HG03354 (cell line): ENCODE measurements around the gene HNRNPF.
"Not testable (repeated sequence)": the region's sequence is repeated elsewhere in the genome, so short reads cannot be mapped to it uniquely, and the experiment has no call there.

Experiments used
- ATAC-seq: cut with Tn5 transposase; IDR thresholded peaks from one replicate; pipeline ENCODE4 v1.9.1; 2021; ENCODE audit warnings: mild to moderate bottlenecking; ENCODE audit not compliant: unreplicated experiment, poor library complexity, severe bottlenecking

The HNRNPF gene, protein sequence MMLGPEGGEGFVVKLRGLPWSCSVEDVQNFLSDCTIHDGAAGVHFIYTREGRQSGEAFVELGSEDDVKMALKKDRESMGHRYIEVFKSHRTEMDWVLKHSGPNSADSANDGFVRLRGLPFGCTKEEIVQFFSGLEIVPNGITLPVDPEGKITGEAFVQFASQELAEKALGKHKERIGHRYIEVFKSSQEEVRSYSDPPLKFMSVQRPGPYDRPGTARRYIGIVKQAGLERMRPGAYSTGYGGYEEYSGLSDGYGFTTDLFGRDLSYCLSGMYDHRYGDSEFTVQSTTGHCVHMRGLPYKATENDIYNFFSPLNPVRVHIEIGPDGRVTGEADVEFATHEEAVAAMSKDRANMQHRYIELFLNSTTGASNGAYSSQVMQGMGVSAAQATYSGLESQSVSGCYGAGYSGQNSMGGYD

DNA sequence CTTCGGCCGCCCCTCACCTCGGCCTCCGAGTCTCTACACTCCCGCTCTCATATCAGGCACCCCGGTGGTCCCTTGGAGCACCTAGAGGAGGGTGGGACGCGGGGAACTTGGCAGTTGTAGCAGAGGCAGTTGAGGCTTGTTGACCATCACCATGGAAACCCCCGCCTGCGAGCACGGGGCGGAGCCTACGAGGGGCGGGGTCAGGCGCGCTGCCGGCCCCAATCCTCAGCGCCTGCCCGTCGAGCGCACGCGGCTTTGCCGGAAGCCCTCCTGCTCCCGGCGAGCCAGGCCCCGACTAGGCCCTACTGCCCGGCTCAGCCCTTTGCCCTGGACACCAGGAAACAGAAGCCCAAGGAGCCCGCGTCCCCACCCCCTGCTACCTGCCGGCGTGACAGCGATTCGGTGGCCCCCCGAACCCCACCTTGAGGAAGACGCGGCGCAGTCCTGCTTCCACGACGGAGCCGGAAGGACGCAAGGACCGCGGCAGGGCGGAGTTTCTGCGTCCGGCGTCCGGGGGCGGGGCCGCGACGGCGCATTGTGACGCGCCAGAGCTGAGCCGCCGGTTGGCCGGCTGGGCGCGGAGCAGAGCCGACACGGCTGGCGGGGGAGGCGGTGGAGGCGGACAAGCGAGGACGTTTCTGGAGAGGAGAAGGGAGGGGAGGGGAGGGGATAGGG lies at the start of gene HNRNPF:
Gene HNRNPF, minus strand, starts transcription at position 477 of the 675 bp plus-strand sequence. CDS start 21,302 bp downstream, outside the sequence.
- peak; percentile 70 for ATAC-seq

DNA sequence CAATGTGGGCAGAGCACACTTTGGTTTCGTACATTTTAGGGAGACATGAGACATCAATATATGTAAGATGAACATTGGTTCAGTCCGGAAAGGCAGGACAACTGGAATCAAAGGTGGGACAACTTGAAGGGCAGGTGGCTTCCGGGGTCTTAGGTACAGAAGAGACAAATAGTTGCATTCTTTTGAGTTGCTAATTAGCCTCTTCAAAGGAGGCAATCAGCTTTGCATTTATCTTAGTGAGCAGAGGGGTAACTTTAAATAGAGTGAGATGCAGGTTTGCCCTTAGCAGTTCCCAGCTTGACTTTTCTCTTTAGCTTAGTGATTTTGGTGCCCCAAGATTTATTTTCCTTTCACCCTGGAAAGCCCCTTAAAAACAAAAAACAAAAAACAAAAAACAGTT lies 49.2 kb upstream of the HNRNPF start:
- no peak for ATAC-seq

- ATAC-seq: not testable (repeated sequence)
Measured at GRCh38 chr10:43456561-43456960, 47.6 kb upstream of the HNRNPF start.

DNA sequence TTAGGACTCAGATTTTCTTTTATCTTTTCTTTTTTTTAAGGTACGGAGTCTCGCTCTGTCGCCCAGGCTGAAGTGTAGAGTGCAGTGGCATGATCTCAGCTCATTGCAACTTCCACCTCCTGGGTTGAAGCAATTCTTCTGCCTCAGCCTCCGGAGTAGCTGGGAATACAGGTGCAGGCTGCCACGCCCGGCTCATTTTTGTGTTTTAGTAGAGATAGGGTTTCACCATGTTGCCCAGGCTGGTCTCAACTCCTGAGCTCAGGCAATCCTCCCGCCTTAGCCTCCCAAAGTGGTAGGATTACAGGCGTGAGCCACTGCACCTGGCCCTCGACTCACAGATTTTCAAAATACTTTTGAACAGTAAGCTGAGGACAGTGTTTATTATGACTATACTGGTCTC lies 45.0 kb upstream of the HNRNPF start:
- not testable (repeated sequence) for ATAC-seq

GRCh38 chr10:43453266-43453831 lies 44.4 kb upstream of the HNRNPF start:
- peak; percentile 29 for ATAC-seq

- ATAC-seq: no peak
Measured at GRCh38 chr10:43452356-43452914, 43.4 kb upstream of the HNRNPF start.

GRCh38 chr10:43448742-43449141 lies 39.8 kb upstream of the HNRNPF start:
- ATAC-seq: no peak

- ATAC-seq: not testable (repeated sequence)
Measured at GRCh38 chr10:43446219-43447017, 37.4 kb upstream of the HNRNPF start.

DNA sequence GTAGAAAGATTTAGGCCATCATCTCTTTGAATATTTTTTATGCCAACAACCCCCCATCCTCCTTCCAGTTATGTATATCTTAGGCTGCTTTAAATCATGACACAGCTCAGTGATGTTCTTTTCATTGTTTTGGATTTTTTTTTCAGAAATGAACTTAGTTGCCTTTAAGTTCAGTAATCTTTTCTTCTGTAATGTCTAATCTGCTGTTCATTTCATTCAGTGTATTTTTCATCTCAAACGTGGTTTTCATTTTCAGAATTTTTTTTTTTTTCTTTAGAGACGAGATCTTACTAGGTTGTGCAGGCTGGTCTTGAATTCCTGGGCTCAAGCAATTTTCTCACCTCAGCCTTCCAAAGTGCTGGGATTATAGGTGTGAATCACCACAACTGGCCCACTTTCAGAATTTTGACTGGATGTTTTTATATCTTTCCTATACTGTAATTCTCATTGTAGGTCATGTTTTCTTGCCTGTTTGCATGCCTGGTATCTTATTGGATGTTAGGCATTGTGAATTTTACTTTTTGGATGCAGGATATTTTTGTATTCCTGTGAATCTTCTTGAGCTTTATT lies 36.0 kb upstream of the HNRNPF start:
- no peak for ATAC-seq

DNA sequence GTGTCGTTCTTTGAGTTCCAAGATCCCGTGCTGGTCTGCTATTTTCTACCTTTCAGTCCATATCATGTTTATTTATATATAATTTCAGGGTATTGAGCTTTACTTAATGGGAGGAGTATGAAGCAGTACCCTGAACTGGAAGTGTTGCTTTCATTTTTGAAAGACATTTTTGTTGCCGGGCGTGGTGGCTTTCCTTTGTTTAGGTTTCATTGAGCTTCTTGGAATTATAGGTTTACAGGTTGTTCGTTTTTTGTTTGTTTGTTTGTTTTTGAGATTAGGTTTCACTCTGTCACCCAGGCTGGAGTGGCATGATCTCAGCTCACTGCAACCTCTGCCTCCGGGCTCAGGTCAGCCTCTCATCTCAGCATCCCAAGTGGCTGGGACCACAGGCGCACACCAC lies 35.3 kb upstream of the HNRNPF start:
- no peak for ATAC-seq

DNA sequence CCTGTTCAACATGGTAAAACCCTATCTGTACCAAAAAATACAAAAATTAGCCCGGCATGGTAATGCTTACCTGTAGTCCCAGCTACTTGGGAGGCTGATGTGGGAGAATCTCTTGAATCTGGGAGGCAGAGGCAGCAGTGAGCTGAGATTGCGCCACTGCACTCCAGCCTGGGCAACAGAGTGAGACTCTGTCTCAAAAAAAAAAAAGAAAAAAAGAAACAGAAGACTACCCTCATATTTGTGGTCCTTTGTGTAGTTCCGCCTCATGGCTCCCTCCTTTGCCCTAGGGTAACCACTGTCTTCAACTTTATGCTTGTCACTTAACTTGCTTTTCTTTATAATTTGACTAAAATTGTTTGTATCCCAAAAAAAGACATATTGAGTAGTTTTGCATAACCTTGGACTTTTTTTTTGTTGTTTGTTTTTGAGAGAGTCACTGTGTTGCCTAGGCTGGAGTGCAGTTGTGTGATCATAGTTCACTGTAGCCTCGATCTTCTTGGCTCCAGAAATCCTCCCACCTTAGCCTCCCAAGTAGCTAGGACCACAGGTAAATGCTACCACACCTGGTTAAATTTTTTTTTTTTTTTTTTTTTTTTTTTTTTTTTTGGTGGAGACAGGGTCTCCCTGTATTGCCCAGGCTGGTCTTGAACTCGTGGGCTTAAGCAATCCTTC lies 31.6 kb upstream of the HNRNPF start:
- ATAC-seq: no peak

DNA sequence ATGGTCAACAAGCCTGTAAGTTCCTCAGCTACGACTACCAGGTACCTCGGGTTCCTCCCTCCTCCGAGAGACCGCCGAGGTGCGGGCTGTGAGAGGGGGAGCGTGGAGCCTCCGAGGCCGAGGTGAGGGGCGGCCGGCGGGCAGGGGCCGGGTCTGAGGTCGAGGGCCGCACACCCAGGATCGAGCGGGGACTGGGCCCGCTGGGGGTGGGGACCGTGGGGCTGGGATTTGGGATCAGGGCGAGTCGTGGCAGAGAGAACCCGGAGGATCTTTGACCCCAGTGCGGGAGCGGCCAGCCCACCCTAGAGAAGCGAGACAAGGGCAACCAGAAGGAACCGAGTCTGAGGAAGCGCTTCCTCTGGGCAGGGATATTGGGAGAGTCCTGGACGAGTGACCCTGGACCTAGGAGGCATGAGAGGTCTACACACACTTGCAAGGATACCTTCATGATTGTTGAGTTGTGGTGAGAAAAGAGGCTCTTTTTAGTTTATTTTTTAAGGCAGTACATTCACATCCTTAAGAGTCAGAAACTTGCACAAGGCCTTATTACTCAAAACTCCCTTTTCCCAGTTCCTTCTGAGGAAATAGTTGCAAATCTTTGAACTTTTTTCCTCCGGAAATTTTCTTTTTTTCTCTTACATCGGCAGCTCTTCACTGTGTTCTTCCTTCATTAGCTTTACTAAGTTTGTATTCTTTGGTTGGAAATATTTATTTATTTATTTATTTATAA lies 28.3 kb upstream of the HNRNPF start:
- ATAC-seq: no peak

DNA sequence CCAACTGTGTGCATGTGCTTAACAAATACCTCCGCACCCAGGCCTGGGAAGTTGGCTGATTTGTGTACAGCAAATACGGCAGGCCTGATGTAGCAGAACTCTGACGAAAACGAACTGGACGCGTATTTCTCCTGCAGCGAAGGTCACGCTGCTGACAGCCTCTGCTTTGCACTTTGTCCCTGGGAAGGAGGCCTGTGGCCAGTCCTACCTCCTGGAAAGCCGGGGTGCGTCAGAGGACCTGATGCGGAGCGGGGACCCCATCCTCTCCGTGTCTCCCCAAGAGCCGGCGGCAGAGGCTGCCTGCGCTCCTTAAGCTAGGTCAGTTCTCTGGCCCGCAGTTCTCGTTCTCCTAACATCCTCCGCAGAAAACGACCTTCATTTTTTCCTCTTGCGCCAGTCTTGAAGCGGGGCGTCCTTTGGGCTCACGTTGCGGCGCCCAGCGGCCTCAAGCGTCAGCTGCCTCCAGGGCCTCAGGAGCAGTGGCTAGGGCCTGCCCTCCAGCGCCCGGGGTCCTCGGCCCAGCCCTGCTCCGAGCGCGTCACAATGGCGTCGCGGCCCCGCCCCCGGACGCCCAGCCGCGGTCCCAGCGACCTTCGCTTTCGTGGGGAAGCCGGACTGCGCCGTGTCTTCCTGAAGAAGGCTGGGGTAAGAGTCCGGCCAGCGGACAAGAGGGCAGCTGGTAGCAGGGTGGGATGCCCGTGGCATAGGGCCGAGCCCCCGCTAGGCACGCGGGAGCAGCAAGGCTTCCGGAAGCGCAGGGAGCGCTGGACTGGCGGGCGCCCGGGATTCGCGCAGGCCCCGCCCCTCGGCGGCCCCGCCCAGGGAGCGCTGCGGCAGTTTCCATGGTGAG lies 27.5 kb upstream of the HNRNPF start, which contains the start of gene ZNF487:
Gene ZNF487, plus strand, starts transcription at position 821 of the 850 bp plus-strand sequence. CDS start 38,703 bp downstream, outside the sequence.
- ATAC-seq: peak; percentile 94

DNA sequence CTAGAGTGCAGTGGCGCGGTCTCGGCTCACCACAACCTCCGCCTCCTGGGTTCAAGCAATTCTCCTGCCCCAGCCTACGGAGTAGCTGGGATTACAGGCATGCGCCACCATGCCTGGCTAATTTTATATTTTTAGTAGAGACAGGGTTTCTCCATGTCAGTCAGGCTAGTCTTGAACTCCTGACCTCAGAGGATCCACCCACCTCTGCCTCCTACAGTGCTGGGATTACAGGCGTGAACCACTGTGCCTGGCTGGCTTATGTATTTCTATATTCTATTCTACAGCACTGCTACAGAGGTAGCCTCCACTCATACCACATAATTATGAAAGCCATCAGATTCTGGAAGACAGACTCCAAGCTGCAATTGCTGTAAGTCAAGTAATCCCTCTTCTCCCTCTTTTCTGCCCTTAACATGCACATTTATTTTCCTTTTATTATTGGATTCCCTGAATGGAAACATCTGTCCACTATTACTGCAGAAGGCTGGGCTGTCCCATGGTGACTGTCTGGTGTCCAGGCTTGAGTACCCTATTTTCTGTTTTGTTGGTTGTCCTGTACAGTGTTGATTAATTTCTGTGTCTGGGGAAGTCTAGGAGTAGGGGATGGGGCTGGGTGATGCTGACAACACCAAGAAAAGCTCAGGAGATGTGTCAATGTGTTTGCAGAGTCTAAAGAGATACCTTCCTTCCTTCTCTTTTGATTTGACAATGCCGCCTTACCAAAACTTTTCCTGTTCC lies 22.1 kb upstream of the HNRNPF start:
- no peak for ATAC-seq

- ATAC-seq: peak; percentile 88
Measured at GRCh38 chr10:43427166-43427825, 18.3 kb upstream of the HNRNPF start.

DNA sequence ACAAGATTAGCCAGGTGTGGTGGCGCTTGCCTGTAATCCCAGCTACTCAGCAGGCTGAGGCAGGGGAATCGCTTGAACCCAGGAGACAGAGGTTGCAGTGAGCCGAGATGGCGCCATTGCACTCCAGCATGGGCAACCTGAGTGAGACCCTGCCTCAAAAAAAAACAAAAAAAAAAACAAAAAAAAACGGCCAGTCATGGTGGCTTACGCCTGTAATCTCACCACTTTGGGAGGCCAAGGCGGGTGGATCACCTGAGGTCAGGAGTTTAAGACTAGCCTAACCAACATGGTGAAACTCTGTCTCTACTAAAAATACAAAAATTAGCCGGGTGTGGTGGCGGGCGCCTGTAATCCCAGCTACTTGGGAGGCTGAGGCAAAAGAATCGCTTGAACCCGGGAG lies 17.5 kb upstream of the HNRNPF start:
- not testable (repeated sequence) for ATAC-seq
